H9 (cell line): ENCODE measurements around the gene F13A1. TPM values are rescaled to one million over a fixed set of nuclear protein-coding genes. Genes with fewer than 3 reads are reported as not detected.

ENCODE experiments used
- DNase-seq: peaks from one replicate; pipeline ENCODE4 v3.0.0-alpha.2; 2017
- H2AFZ ChIP-seq: one replicate; pipeline ENCODE4 v1.6.1; 2013; ENCODE audit warnings: mild to moderate bottlenecking, low read length, control low read depth, moderate library complexity
- H2AK5ac ChIP-seq: 2 replicates; pipeline ENCODE4 v1.6.1; 2013; ENCODE audit warnings: low read length, control low read depth, mixed read lengths; ENCODE audit not compliant: insufficient read length
- H2BK120ac ChIP-seq: one replicate; pipeline ENCODE4 v1.6.1; 2013; ENCODE audit warnings: low read depth, mild to moderate bottlenecking, low read length, control low read depth, inconsistent platforms; ENCODE audit not compliant: poor library complexity, severe bottlenecking
- H2BK12ac ChIP-seq: 2 replicates; pipeline ENCODE4 v1.6.1; 2013; ENCODE audit warnings: low read length, control low read depth, mixed read lengths, low read depth; ENCODE audit not compliant: insufficient read length
- H2BK15ac ChIP-seq: 2 replicates; pipeline ENCODE4 v1.6.1; 2013; ENCODE audit warnings: low read depth, low read length, control low read depth
- H2BK20ac ChIP-seq: one replicate; pipeline ENCODE4 v1.6.1; 2013; ENCODE audit warnings: low read depth, mild to moderate bottlenecking, low read length, control low read depth, inconsistent platforms; ENCODE audit not compliant: poor library complexity, severe bottlenecking
- H2BK5ac ChIP-seq: 2 replicates; pipeline ENCODE4 v1.6.1; 2013; ENCODE audit warnings: low read length, control low read depth, mixed read lengths; ENCODE audit not compliant: insufficient read length
- H3K14ac ChIP-seq: 2 replicates; pipeline ENCODE4 v1.6.1; 2013; ENCODE audit warnings: low read length, control low read depth; ENCODE audit not compliant: insufficient read depth
- H3K18ac ChIP-seq: 2 replicates; pipeline ENCODE4 v1.6.1; 2013; ENCODE audit warnings: low read depth, mild to moderate bottlenecking, mixed read lengths, low read length, control low read depth; ENCODE audit not compliant: insufficient read length
- H3K23ac ChIP-seq: 2 replicates; pipeline ENCODE4 v1.6.1; 2013; ENCODE audit warnings: low read length, control low read depth, mixed read lengths, low read depth; ENCODE audit not compliant: insufficient read length
- H3K23me2 ChIP-seq: 2 replicates; pipeline ENCODE4 v1.6.1; 2013; ENCODE audit warnings: low read depth, mild to moderate bottlenecking, mixed read lengths, low read length, control low read depth; ENCODE audit not compliant: insufficient read length, poor library complexity, severe bottlenecking
- H3K27ac ChIP-seq: 2 replicates; pipeline ENCODE4 v1.5.1; 2013; ENCODE audit warnings: low read length, control low read depth, mixed read lengths, low read depth; ENCODE audit not compliant: insufficient read length
- H3K27me3 ChIP-seq: 2 replicates; pipeline ENCODE4 v1.6.1; 2013; ENCODE audit warnings: low read length, control low read depth, inconsistent platforms; ENCODE audit not compliant: insufficient read depth
- H3K4ac ChIP-seq: 2 replicates; pipeline ENCODE4 v1.6.1; 2013; ENCODE audit warnings: low read depth, mild to moderate bottlenecking, control low read depth, inconsistent platforms, low read length, moderate library complexity
- H3K4me1 ChIP-seq: 2 replicates; pipeline ENCODE4 v1.6.1; 2013; ENCODE audit warnings: low read length, control low read depth, inconsistent platforms; ENCODE audit not compliant: insufficient read depth
- H3K4me2 ChIP-seq: 2 replicates; pipeline ENCODE4 v1.6.1; 2013; ENCODE audit warnings: low read length, control low read depth, mixed read lengths; ENCODE audit not compliant: insufficient read length, insufficient read depth
- H3K56ac ChIP-seq: 2 replicates; pipeline ENCODE4 v1.6.1; 2013; ENCODE audit warnings: low read depth, mild to moderate bottlenecking, mixed read lengths, low read length, control low read depth; ENCODE audit not compliant: insufficient read length
- H3K79me1 ChIP-seq: 2 replicates; pipeline ENCODE4 v1.6.1; 2013; ENCODE audit warnings: low read depth, mild to moderate bottlenecking, moderate library complexity, low read length, control low read depth, inconsistent platforms; ENCODE audit not compliant: insufficient read depth, poor library complexity, severe bottlenecking
- H3K79me2 ChIP-seq: 2 replicates; pipeline ENCODE4 v1.6.1; 2013; ENCODE audit warnings: low read length, control low read depth, inconsistent platforms; ENCODE audit not compliant: insufficient read depth
- H3K9ac ChIP-seq: 2 replicates; pipeline ENCODE4 v1.6.1; 2013; ENCODE audit warnings: low read length, control low read depth, mixed read lengths; ENCODE audit not compliant: insufficient read length; ENCODE audit errors: extremely low read depth
- H3K9me3 ChIP-seq: one replicate; pipeline ENCODE4 v1.6.1; 2013; ENCODE audit warnings: low read depth, low read length, inconsistent platforms; ENCODE audit not compliant: control insufficient read depth
- H3T11ph ChIP-seq: one replicate; pipeline ENCODE4 v1.6.1; 2013; ENCODE audit warnings: mild to moderate bottlenecking, low read length, control low read depth, inconsistent platforms
- H4K20me1 ChIP-seq: one replicate; pipeline ENCODE4 v1.6.1; 2013; ENCODE audit not compliant: control insufficient read depth, insufficient read length, insufficient read depth
- H4K5ac ChIP-seq: 2 replicates; pipeline ENCODE4 v1.6.1; 2013; ENCODE audit warnings: low read depth, mild to moderate bottlenecking, mixed read lengths, low read length, control low read depth; ENCODE audit not compliant: insufficient read length
- H4K8ac ChIP-seq: replicated peaks from 2 replicates; pipeline ENCODE4 v1.6.1; 2013; ENCODE audit warnings: low read length, control low read depth, mixed read lengths, low read depth; ENCODE audit not compliant: insufficient read length
- H4K91ac ChIP-seq: 2 replicates; pipeline ENCODE4 v1.6.1; 2013; ENCODE audit warnings: low read depth, mild to moderate bottlenecking, moderate library complexity, mixed read lengths, low read length, control low read depth; ENCODE audit not compliant: insufficient read length
- H3K27ac Mint-ChIP-seq, 3 experiments: 2 replicates in 2 of 3; 3 replicates in 1 of 3; pipeline ENCODE4 v1.8.0; 2020 to 2021; ENCODE audit warnings: mixed read lengths in 3 of 3, mild to moderate bottlenecking in 1 of 3, moderate library complexity in 1 of 3
- H3K27me3 Mint-ChIP-seq: 2 replicates; pipeline ENCODE4 v1.8.0; 2021; ENCODE audit warnings: low read depth, mild to moderate bottlenecking, moderate library complexity, mixed read lengths
- H3K36me3 Mint-ChIP-seq, 3 experiments: 2 replicates in 2 of 3; 3 replicates in 1 of 3; pipeline ENCODE4 v1.8.0; 2020 to 2021; ENCODE audit warnings: low read depth in 3 of 3, mixed read lengths in 3 of 3; ENCODE audit not compliant: insufficient read depth in 1 of 3
- H3K4me1 Mint-ChIP-seq, 2 experiments: 2 replicates each; pipeline ENCODE4 v1.8.0; 2020; ENCODE audit warnings: mixed read lengths in 2 of 2
- H3K4me3 Mint-ChIP-seq, 2 experiments: 2 replicates in 1 of 2; 3 replicates in 1 of 2; pipeline ENCODE4 v1.8.0; 2020 to 2021; ENCODE audit warnings: mild to moderate bottlenecking in 2 of 2, mixed read lengths in 2 of 2, moderate library complexity in 1 of 2
- H3K9me3 Mint-ChIP-seq, 2 experiments: 2 replicates in 1 of 2; 3 replicates in 1 of 2; pipeline ENCODE4 v1.8.0; 2020; ENCODE audit warnings: mild to moderate bottlenecking in 2 of 2, mixed read lengths in 2 of 2, moderate library complexity in 1 of 2
- CTCF ChIP-seq: fragments of 200-600 bp; sonication (generic); conservative IDR thresholded peaks from 3 replicates; pipeline ENCODE4 v1.8.0; 2021; ENCODE audit warnings: antibody characterized with exemption, mild to moderate bottlenecking
- WGBS: extraction: QIAGEN DNeasy Blood & Tissue Kit; methylation state at CpG from one replicate; pipeline ENCODE4 v1.1.7; 2013; ENCODE audit warnings: missing lambda C conversion rate, low lambda C conversion rate, mixed read lengths; ENCODE audit not compliant: insufficient read length; ENCODE audit errors: extremely low coverage; 5-methylcytosine and 5-hydroxymethylcytosine counted together
- total RNA-seq: library from RNA; stranded (reverse); gene quantifications from 2 replicates; pipeline ENCODE4 v1.2.1, GENCODE V29; 2021

F13A1 gene
- total RNA-seq, 1 experiment from 2014 or later: 0.15 TPM

GRCh38 chr6:6125495-6125894, 195.0 kb downstream of the F13A1 start:
- Histone ChIP-seq H3K79me2 (no peaks in the 10 kb centered on the region), H2AK5ac (no peak overlapping the region), H2BK12ac (no peak overlapping the region), H3K4me1 (no peaks in the 10 kb centered on the region), H3K4me2 (no peak overlapping the region), H2BK120ac (no peak overlapping the region), H2BK15ac (no peak overlapping the region), H4K91ac (no peak overlapping the region), H3K56ac (no peak overlapping the region), H3K23ac (no peak overlapping the region), H2BK5ac (no peak overlapping the region), H2AFZ (no peak overlapping the region), H3K23me2 (no peaks in the 10 kb centered on the region), H3K27ac (no peak overlapping the region), H2BK20ac (no peak overlapping the region), H3K27me3 (no peaks in the 10 kb centered on the region), H3K9ac (no peak overlapping the region), H4K5ac (no peak overlapping the region), H3T11ph (no peak overlapping the region), H3K79me1 (no peaks in the 10 kb centered on the region), H4K8ac (no peak overlapping the region), H4K20me1 (no peaks in the 10 kb centered on the region), H3K9me3 (no peaks in the 10 kb centered on the region), H3K14ac (no peak overlapping the region), H3K18ac (no peak overlapping the region), H3K4ac (no peak overlapping the region)
- Mint-ChIP-seq H3K4me3 (no peak overlapping the region), H3K4me1 (no peaks in the 10 kb centered on the region), H3K27ac (no peak overlapping the region), H3K27me3 (peaks cover 6% of the 10 kb centered on the region), H3K36me3 (peaks cover 2 to 9% (median 7%) of the 10 kb centered on the region in 3 experiments; a peak in 5 of 7 replicates), H3K9me3 (peaks cover 7 to 10% of the 10 kb centered on the region in 2 experiments; a peak in 4 of 5 replicates)
- no peak for DNase-seq
- WGBS: no CpG with 5 or more reads among the region's 3 CpGs
- TF ChIP-seq CTCF: no peak
